ENCODE data around the gene ROR2. TPM values are rescaled to one million over a fixed set of nuclear protein-coding genes. Genes with fewer than 3 reads are reported as not detected.
A peak's percentile ranks its signal among the peaks of the same experiment; 100 is the strongest.

The ROR2 gene
- total RNA-seq, 4 donors from 2014 or later = 35.6 to 67.6 (median 50.6) TPM

DNA sequence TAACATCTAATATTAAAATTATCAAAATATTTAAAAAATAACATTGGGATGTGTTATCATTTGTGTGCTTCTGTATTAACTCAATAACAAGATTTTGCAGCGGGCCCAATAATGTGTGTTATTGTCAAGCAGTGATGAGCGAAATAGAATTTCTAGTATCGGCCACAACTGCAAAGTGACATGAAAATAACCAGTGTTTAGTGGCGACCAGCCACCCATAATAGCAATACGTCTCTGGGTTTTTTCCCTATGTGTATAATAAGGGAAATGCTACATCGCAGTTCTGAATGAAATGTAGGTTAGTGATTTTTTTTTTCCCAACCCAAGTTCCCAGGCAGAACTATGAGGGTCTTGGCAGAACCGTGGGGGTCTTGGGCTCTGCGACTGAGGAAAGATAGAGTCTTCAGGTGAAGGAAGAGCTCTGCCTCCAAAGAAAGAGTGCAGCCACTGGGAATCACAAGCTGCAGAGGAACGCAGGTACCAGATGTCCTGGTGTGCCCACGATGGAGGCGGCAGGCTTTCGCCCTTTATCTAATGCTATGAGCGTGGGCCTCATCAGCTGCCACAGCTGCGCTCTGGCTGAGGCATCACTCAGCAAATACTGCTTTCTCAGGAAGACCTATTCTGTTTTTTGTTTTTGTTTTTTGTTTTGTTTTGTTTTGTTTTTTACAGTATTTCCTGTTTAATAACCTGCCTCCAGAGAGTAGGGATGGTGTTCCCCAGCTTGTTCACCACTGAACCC, 235.0 kb downstream of the ROR2 start:
- intact Hi-C loops (cut with DNase I; ENCODE audit: low total_unique reads) = no loop called here
- H3K27me3 ChIP-seq = no peaks in the 10 kb centered on the region
- TF ChIP-seq, protein P1, sequence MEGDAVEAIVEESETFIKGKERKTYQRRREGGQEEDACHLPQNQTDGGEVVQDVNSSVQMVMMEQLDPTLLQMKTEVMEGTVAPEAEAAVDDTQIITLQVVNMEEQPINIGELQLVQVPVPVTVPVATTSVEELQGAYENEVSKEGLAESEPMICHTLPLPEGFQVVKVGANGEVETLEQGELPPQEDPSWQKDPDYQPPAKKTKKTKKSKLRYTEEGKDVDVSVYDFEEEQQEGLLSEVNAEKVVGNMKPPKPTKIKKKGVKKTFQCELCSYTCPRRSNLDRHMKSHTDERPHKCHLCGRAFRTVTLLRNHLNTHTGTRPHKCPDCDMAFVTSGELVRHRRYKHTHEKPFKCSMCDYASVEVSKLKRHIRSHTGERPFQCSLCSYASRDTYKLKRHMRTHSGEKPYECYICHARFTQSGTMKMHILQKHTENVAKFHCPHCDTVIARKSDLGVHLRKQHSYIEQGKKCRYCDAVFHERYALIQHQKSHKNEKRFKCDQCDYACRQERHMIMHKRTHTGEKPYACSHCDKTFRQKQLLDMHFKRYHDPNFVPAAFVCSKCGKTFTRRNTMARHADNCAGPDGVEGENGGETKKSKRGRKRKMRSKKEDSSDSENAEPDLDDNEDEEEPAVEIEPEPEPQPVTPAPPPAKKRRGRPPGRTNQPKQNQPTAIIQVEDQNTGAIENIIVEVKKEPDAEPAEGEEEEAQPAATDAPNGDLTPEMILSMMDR (IDR thresholded peaks at IDR 0.05) = no peak
- TF ChIP-seq POLR2A (IDR thresholded peaks at IDR 0.05) = no peak
- no peak for DNase-seq
- H3K4me3 ChIP-seq = peak overlapping the region in 1 of 2 donors; percentile 30
- H3K9me3 ChIP-seq = no peaks in the 10 kb centered on the region
- H3K4me1 ChIP-seq = no peaks in the 10 kb centered on the region
- H3K36me3 ChIP-seq = no peaks in the 10 kb centered on the region
- peak overlapping the region; percentile 76 to 81 for H3K27ac ChIP-seq

DNA sequence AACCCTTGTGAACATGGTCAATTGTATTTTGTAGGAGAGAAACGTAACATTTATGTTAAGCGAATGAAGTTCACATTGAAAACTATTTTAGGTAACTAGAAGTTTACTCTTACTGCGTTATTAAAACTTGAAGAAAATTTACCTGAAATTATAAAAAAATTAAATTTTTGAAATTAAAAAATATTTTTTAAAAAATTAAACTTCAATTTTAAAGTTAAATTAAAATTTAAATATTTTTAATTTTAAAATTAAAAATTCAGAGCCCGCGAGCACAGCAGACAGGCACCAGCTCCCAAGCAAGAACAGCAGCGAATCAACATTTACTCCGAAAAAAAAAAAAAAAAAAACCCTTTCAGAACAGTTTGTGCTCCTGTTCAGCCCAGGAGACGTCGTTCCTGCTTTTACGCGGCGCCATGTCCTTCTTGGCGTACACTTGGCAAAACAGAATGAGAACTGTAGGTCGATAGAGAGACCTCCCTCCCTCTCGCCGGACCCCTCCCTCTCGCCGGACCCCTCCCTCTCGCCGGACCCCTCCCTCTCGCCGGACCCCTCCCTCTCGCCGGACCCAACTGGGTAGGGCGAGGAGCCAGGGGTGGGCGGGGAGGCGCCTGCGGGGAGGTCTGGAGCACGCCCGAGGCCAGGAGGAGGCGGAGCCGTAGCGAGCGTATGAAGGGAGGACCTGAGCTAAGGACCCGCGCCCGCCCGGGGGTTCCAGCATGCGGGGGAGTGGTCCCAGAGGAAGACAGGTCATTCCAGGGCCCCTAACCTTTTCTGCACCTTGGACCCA, 235.8 kb downstream of the ROR2 start:
- intact Hi-C loops (cut with DNase I; ENCODE audit: low total_unique reads) = no loop called here
- no peaks in the 10 kb centered on the region for H3K36me3 ChIP-seq
- peak; percentile 79 for DNase-seq
- H3K9me3 ChIP-seq = no peaks in the 10 kb centered on the region
- H3K27ac ChIP-seq = peak overlapping the region; percentile 76 to 81
- TF ChIP-seq, protein P1 (IDR thresholded peaks at IDR 0.05) = no peak
- no peak for TF ChIP-seq POLR2A (IDR thresholded peaks at IDR 0.05)
- no peaks in the 10 kb centered on the region for H3K27me3 ChIP-seq
- no peaks in the 10 kb centered on the region for H3K4me1 ChIP-seq
- peak overlapping the region; percentile 30 to 34 for H3K4me3 ChIP-seq

- H3K36me3 ChIP-seq = no peaks in the 10 kb centered on the region
- H3K4me1 ChIP-seq = no peaks in the 10 kb centered on the region
- H3K27ac ChIP-seq = no peak overlapping the region
- no peaks in the 10 kb centered on the region for H3K27me3 ChIP-seq
- intact Hi-C loops (cut with DNase I; ENCODE audit: low total_unique reads) = no loop called here
- H3K4me3 ChIP-seq = no peak overlapping the region
- DNase-seq = no peak
- TF ChIP-seq, protein P1 (IDR thresholded peaks at IDR 0.05) = no peak
- TF ChIP-seq POLR2A (IDR thresholded peaks at IDR 0.05) = no peak
- no peaks in the 10 kb centered on the region for H3K9me3 ChIP-seq
Measured at GRCh38 chr9:91712811-91713210, 237.2 kb downstream of the ROR2 start.

DNA sequence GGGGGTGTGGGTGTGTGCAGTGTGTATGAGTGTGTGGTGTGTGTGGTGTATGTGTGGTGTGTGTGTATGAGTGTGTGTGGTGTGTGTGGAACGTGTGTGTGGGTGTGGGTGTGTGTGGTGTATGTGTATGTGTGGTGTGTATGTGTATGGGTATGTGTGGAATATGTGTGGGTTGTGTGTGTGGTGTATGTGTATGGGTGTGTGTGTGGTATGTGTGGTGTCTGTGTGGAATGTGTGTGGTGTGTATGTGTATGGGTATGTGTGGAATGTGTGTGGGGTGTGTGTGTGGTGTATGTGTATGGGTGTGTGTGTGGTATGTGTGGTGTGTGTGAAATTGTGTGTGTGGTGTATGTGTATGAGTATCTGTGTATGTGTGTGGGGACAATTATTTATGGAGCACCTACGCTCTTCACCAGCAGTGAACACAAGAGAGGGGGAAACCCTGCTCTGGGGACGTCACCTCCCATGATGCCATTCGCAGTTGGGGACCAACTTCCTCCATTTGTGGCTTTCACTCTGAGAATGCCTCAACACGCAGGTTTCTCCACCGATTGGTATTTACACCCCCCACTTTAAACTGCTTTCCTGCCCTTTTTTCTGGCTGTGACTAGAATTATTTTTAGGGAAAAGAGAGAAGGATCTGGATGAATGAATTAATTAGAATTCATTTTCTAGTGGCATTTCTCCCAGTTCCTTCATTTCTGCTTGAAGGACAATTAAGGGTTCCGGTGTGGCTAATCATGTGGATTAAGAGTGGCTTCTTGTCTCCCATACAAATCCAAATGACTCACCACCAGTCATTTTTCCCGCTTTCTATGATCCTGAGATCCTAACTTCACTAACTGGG, 238.1 kb downstream of the ROR2 start:
- H3K36me3 ChIP-seq = no peaks in the 10 kb centered on the region
- H3K27me3 ChIP-seq = no peaks in the 10 kb centered on the region
- no peak overlapping the region for H3K27ac ChIP-seq
- intact Hi-C loops (cut with DNase I; ENCODE audit: low total_unique reads) = no loop called here
- H3K4me3 ChIP-seq = no peak overlapping the region
- DNase-seq = no peak
- no peaks in the 10 kb centered on the region for H3K9me3 ChIP-seq
- no peaks in the 10 kb centered on the region for H3K4me1 ChIP-seq
- TF ChIP-seq, protein P1 (IDR thresholded peaks at IDR 0.05) = no peak
- no peak for TF ChIP-seq POLR2A (IDR thresholded peaks at IDR 0.05)

Measured in uterus (tissue), 4 donors.